ENCODE measurements around the gene POP7. TPM values are rescaled to one million over a fixed set of nuclear protein-coding genes. Genes with fewer than 3 reads are reported as not detected.
"Not testable (repeated sequence)": the region's sequence is repeated elsewhere in the genome, so short reads cannot be mapped to it uniquely, and the experiment has no call there.

POP7 gene
- total RNA-seq, 4 donors from 2014 or later: 10.7 to 58.7 (median 34.1) TPM

GRCh38 chr7:100668069-100668449 lies 37.9 kb upstream of the POP7 start:
- 88 to 92% methylated on average over 2 of the region's 2 CpGs for WGBS, 2 donors (ENCODE audit: low coverage in 1 of 2)
- Histone ChIP-seq H3K27me3 (no peaks in the 10 kb centered on the region), H3K4me1 (peaks cover 0 to 5% (median 0%) of the 10 kb centered on the region in 4 donors), H3K27ac (no peak overlapping the region), H3K36me3 (no peaks in the 10 kb centered on the region), H3K4me3 (no peak overlapping the region), H3K9me3 (no peaks in the 10 kb centered on the region)
- in situ Hi-C loops (cut with MboI; ENCODE audit: low pct_ligation_motif_present in 1 of 4, low pct_unique_long_range_greater_than_20kb in 1 of 4, low sequenced_read_pairs in 3 of 4): no loop called here
- no peak for TF ChIP-seq EP300 (IDR thresholded peaks at IDR 0.05; ENCODE audit: low read depth)
- TF ChIP-seq POLR2A (IDR thresholded peaks at IDR 0.05): no peak
- TF ChIP-seq, protein P1, sequence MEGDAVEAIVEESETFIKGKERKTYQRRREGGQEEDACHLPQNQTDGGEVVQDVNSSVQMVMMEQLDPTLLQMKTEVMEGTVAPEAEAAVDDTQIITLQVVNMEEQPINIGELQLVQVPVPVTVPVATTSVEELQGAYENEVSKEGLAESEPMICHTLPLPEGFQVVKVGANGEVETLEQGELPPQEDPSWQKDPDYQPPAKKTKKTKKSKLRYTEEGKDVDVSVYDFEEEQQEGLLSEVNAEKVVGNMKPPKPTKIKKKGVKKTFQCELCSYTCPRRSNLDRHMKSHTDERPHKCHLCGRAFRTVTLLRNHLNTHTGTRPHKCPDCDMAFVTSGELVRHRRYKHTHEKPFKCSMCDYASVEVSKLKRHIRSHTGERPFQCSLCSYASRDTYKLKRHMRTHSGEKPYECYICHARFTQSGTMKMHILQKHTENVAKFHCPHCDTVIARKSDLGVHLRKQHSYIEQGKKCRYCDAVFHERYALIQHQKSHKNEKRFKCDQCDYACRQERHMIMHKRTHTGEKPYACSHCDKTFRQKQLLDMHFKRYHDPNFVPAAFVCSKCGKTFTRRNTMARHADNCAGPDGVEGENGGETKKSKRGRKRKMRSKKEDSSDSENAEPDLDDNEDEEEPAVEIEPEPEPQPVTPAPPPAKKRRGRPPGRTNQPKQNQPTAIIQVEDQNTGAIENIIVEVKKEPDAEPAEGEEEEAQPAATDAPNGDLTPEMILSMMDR (IDR thresholded peaks at IDR 0.05): no peak
- no peak for TF ChIP-seq POLR2AphosphoS5 (IDR thresholded peaks at IDR 0.05)
- intact Hi-C loops (cut with DNase I; ENCODE audit: low total_unique reads): no loop called here
- DNase-seq: no peak

- H3K27me3 ChIP-seq; H3K4me1 ChIP-seq; intact Hi-C loops (cut with DNase I; ENCODE audit: low total_unique reads); H3K9me3 ChIP-seq; DNase-seq; H3K4me3 ChIP-seq; H3K36me3 ChIP-seq; H3K27ac ChIP-seq; in situ Hi-C loops (cut with MboI; ENCODE audit: low pct_ligation_motif_present in 1 of 4, low pct_unique_long_range_greater_than_20kb in 1 of 4, low sequenced_read_pairs in 3 of 4): not testable (repeated sequence)
- 93% methylated on average over 12 of the region's 12 CpGs; no CpG with 5 or more reads in 1 of the 2 donors for WGBS, 2 donors (ENCODE audit: low coverage in 1 of 2)
These were observed 36.8 kb upstream of the POP7 start for GRCh38 chr7:100669106-100669505.

DNA sequence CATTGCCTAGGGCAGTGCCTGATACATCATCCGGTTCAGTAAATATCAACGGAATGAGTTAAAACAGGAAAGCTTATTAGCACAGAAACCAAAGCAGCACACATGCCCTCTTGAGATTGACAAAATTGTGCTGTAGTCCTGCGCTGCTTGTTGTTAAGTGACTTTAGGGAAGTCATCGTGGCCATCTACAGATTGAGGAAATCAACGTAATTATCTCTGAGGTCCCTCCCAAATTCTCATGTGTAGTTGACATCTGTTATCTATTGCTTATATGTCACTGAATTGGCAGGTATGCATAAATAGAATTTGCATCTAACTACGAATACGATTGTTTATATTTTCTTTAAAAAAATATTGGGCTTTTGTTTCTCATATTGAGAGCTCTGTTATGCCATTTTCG lies 35.8 kb upstream of the POP7 start:
- WGBS, 2 donors (ENCODE audit: low coverage in 1 of 2): 59% methylated on average over 7 to 8 of the region's 8 CpGs
- no peak overlapping the region for H3K4me3 ChIP-seq
- no peak overlapping the region for H3K27ac ChIP-seq
- H3K36me3 ChIP-seq: no peaks in the 10 kb centered on the region
- no peaks in the 10 kb centered on the region for H3K27me3 ChIP-seq
- H3K9me3 ChIP-seq: no peaks in the 10 kb centered on the region
- in situ Hi-C loops (cut with MboI; ENCODE audit: low pct_ligation_motif_present in 1 of 4, low pct_unique_long_range_greater_than_20kb in 1 of 4, low sequenced_read_pairs in 3 of 4) (loop anchor here in 1 of 4 donors (10.0 kb wide), 1 partner anchor 85 kb away; the partner anchor contains the start of genes FBXO24 and LRCH4), intact Hi-C loops (cut with DNase I; ENCODE audit: low total_unique reads) (loop anchor here (5.0 kb wide), 1 partner anchor 88 kb away; no protein-coding TSS in a partner anchor)
- DNase-seq: no peak
- TF ChIP-seq POLR2A (IDR thresholded peaks at IDR 0.05) (no peak), POLR2AphosphoS5 (IDR thresholded peaks at IDR 0.05) (no peak), EP300 (IDR thresholded peaks at IDR 0.05; ENCODE audit: low read depth) (no peak)
- TF ChIP-seq, protein P1 (IDR thresholded peaks at IDR 0.05): no peak
- H3K4me1 ChIP-seq: peaks cover 0 to 6% (median 0%) of the 10 kb centered on the region in 4 donors

DNA sequence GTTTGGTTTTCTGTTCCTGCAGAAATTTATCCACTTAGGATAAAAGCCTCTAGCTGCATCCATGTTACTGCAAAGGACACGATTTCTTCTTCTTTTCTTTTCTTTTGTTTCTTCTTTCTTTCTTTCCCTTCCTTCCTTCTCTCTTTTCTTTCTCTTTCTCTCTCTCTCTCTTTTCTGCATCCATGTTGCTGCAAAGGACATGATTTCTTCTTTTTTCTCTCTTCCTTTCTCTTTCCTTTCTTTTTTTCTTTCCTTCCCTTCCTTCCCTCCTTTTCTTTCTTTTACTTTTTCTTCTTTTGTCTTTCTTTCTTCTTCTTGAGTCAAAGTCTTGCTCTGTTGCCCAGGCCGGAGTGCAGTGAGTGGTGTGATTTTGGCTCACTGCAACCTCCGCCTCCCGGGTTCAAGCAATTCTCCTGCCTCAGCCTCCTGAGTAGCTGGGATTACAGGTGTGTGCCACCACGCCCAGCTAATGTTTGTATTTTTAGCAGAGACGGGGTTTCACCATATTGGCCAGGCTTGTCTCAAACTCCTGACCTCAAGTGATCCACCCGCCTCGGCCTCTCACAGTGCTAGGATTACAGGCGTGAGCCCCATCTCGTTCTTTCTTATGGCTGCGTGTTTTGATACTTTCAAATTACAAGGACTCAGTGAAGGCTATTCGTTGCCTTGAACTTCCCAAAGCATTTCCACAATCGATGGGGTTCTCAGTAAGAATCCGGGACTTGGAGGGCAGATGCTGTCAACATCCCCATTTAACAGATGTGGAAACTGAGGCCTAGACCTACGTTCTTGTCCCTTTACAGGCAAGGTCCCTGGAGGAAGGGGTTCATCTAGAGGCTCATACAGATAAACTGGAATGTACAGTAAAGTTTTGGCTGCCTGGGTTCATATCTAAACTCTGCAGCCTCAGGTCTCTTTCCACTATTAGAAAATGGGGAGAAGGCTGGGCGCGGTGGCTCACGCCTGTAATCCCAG lies 34.3 kb upstream of the POP7 start:
- H3K9me3 ChIP-seq: no peaks in the 10 kb centered on the region
- no peak for DNase-seq
- in situ Hi-C loops (cut with MboI; ENCODE audit: low pct_ligation_motif_present in 1 of 4, low pct_unique_long_range_greater_than_20kb in 1 of 4, low sequenced_read_pairs in 3 of 4): loop anchor here in 1 of 4 donors (10.0 kb wide), 1 partner anchor 87 kb away; the partner anchor contains the start of genes FBXO24 and LRCH4

More for the DNA sequence above, 34.3 kb upstream of the POP7 start:
- H3K4me3 ChIP-seq: no peak overlapping the region
- 82 to 84% methylated on average over 9 to 18 of the region's 18 CpGs for WGBS, 2 donors (ENCODE audit: low coverage in 1 of 2)
- no peak overlapping the region for H3K27ac ChIP-seq
- H3K36me3 ChIP-seq: peaks cover 0 to under 1% (median 0%) of the 10 kb centered on the region in 4 donors
- TF ChIP-seq, protein P1 (IDR thresholded peaks at IDR 0.05): no peak
- no peak for TF ChIP-seq POLR2AphosphoS5 (IDR thresholded peaks at IDR 0.05)
- intact Hi-C loops (cut with DNase I; ENCODE audit: low total_unique reads): loop anchor here (5.0 kb wide), 1 partner anchor 89 kb away; no protein-coding TSS in a partner anchor
- no peaks in the 10 kb centered on the region for H3K27me3 ChIP-seq
- peaks cover 0 to 19% (median 6%) of the 10 kb centered on the region in 4 donors for H3K4me1 ChIP-seq
